AML-193 (cell line): Measurements from ENCODE around the gene ONECUT2.

ENCODE experiments used
- DNase-seq, 2 experiments: peaks; one replicate each; lab custom pipeline; 2025; lab: John Stamatoyannopoulos, UW

Gene ONECUT2

GRCh38 chr18:57529151-57529550 lies 94.0 kb downstream of the ONECUT2 start:
- DNase-seq = no peak

- DNase-seq = no peak
These were observed 98.1 kb downstream of the ONECUT2 start for GRCh38 chr18:57533006-57533867.

GRCh38 chr18:57533868-57534510 lies 98.8 kb downstream of the ONECUT2 start:
- no peak for DNase-seq

GRCh38 chr18:57534511-57534909 lies 99.3 kb downstream of the ONECUT2 start:
- no peak for DNase-seq

GRCh38 chr18:57538614-57539013 lies 103.4 kb downstream of the ONECUT2 start:
- DNase-seq = no peak

GRCh38 chr18:57539702-57540101 lies 104.5 kb downstream of the ONECUT2 start:
- no peak for DNase-seq
